DOHH2 (cell line): Measurements from ENCODE around the gene CBX6.

ENCODE experiments used
- EZH2phosphoT487 ChIP-seq: fragments of 200-600 bp; sonication (generic); IDR thresholded peaks from 2 replicates; pipeline ENCODE4 v1.6.1; 2017; ENCODE audit warnings: borderline replicate concordance, mild to moderate bottlenecking, antibody characterized with exemption, low read length, moderate library complexity, mixed read lengths
- TF ChIP-seq, protein P1 (sequence below): fragments of 200-600 bp; sonication (generic); IDR thresholded peaks from one replicate; pipeline ENCODE4 v1.5.1; 2014; ENCODE audit warnings: antibody characterized with exemption, mild to moderate bottlenecking, low read depth, low read length; ENCODE audit not compliant: poor library complexity, severe bottlenecking

DNA sequence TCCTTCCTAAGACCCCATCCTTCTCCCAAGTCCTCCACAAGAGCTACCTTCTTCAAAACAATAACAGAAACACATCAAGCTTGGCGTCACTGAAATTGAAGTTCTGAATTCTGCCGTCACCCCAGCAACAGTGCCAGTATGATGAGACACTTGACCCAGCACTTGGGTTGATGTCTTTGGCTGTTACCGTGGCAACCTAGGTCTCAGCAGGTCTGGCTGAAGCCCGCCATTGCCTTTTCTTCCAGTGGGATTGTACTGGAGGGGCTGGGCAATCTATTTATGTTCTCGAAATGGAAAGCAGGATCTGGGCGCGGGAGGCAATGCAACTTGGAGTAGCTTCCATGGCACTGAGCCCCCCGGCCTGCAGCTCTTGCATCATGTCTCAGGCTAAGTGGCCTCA, 52.0 kb downstream of the CBX6 start:
- no peak for TF ChIP-seq EZH2phosphoT487
- TF ChIP-seq, protein P1, sequence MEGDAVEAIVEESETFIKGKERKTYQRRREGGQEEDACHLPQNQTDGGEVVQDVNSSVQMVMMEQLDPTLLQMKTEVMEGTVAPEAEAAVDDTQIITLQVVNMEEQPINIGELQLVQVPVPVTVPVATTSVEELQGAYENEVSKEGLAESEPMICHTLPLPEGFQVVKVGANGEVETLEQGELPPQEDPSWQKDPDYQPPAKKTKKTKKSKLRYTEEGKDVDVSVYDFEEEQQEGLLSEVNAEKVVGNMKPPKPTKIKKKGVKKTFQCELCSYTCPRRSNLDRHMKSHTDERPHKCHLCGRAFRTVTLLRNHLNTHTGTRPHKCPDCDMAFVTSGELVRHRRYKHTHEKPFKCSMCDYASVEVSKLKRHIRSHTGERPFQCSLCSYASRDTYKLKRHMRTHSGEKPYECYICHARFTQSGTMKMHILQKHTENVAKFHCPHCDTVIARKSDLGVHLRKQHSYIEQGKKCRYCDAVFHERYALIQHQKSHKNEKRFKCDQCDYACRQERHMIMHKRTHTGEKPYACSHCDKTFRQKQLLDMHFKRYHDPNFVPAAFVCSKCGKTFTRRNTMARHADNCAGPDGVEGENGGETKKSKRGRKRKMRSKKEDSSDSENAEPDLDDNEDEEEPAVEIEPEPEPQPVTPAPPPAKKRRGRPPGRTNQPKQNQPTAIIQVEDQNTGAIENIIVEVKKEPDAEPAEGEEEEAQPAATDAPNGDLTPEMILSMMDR: no peak
